Mesenchymal stem cell (in vitro differentiated cells and primary cell): ENCODE measurements around the gene SH3D19.

Experiments used
- DNase-seq: peaks from one replicate; pipeline ENCODE4 v3.0.0-alpha.2; 2013
- H2AFZ ChIP-seq: one replicate; pipeline ENCODE4 v1.6.1; 2013; ENCODE audit warnings: low read depth, mild to moderate bottlenecking, control low read depth, inconsistent platforms, low read length, moderate library complexity
- H2AK5ac ChIP-seq: 2 replicates; pipeline ENCODE4 v1.6.1; 2013; ENCODE audit warnings: low read length, moderate library complexity, mild to moderate bottlenecking, inconsistent platforms; ENCODE audit not compliant: severe bottlenecking
- H2BK120ac ChIP-seq: one replicate; pipeline ENCODE4 v1.6.1; 2013; ENCODE audit warnings: low read depth, mild to moderate bottlenecking, inconsistent platforms, low read length, moderate library complexity
- H2BK12ac ChIP-seq, 2 experiments: one replicate each; pipeline ENCODE4 v1.6.1; 2013; ENCODE audit warnings: inconsistent platforms in 2 of 2, low read length in 2 of 2, mild to moderate bottlenecking in 2 of 2, moderate library complexity in 2 of 2, control low read depth in 1 of 2
- H2BK15ac ChIP-seq: one replicate; pipeline ENCODE4 v1.6.1; 2013; ENCODE audit warnings: mild to moderate bottlenecking, low read depth, inconsistent platforms; ENCODE audit not compliant: poor library complexity, severe bottlenecking
- H2BK5ac ChIP-seq: 2 replicates; pipeline ENCODE4 v1.6.1; 2013; ENCODE audit warnings: low read depth, mild to moderate bottlenecking, low read length, control low read depth, inconsistent platforms; ENCODE audit not compliant: poor library complexity, severe bottlenecking
- H3K14ac ChIP-seq, 2 experiments: one replicate each; pipeline ENCODE4 v1.6.1; 2013; ENCODE audit warnings: inconsistent platforms in 2 of 2, low read length in 2 of 2, control low read depth in 1 of 2, mild to moderate bottlenecking in 1 of 2, moderate library complexity in 1 of 2
- H3K18ac ChIP-seq, 2 experiments: one replicate each; pipeline ENCODE4 v1.6.1; 2013; ENCODE audit warnings: inconsistent platforms in 2 of 2, low read length in 2 of 2, control low read depth in 1 of 2, low read depth in 1 of 2, mild to moderate bottlenecking in 1 of 2
- H3K23ac ChIP-seq, 2 experiments: one replicate each; pipeline ENCODE4 v1.6.1; 2013; ENCODE audit warnings: inconsistent platforms in 2 of 2, low read length in 2 of 2, mild to moderate bottlenecking in 2 of 2, moderate library complexity in 2 of 2, control low read depth in 1 of 2
- H3K27ac ChIP-seq: 2 replicates; pipeline ENCODE4 v1.5.1; 2013; ENCODE audit warnings: mild to moderate bottlenecking, moderate library complexity, low read length, control low read depth, inconsistent platforms; ENCODE audit not compliant: poor library complexity, severe bottlenecking
- H3K27me3 ChIP-seq, 2 experiments: 2 replicates each; pipeline versions ENCODE4 v1.6.1 to v1.7.0; 2013; ENCODE audit warnings: low read length in 2 of 2, mild to moderate bottlenecking in 2 of 2, moderate library complexity in 2 of 2, control low read depth in 1 of 2, inconsistent platforms in 1 of 2; ENCODE audit not compliant: control insufficient read depth in 1 of 2, insufficient read depth in 1 of 2
- H3K36me3 ChIP-seq, 2 experiments: 2 replicates each; pipeline versions ENCODE4 v1.6.1 to v1.7.0; 2013; ENCODE audit warnings: low read length in 2 of 2, control low read depth in 1 of 2, inconsistent platforms in 1 of 2, low read depth in 1 of 2, mild to moderate bottlenecking in 1 of 2; ENCODE audit not compliant: insufficient read depth in 2 of 2, control insufficient read depth in 1 of 2
- H3K4ac ChIP-seq, 2 experiments: one replicate each; pipeline ENCODE4 v1.6.1; 2013; ENCODE audit warnings: inconsistent platforms in 2 of 2, low read length in 2 of 2, mild to moderate bottlenecking in 2 of 2, moderate library complexity in 2 of 2, control low read depth in 1 of 2, low read depth in 1 of 2
- H3K4me1 ChIP-seq: 2 replicates; pipeline ENCODE4 v1.6.1; 2013; ENCODE audit warnings: low read depth, low read length, control low read depth; ENCODE audit not compliant: control insufficient read depth, insufficient read depth
- H3K4me2 ChIP-seq: 2 replicates; pipeline ENCODE4 v1.6.1; 2013; ENCODE audit warnings: low read length, mild to moderate bottlenecking, inconsistent platforms; ENCODE audit not compliant: poor library complexity, severe bottlenecking
- H3K4me3 ChIP-seq, 2 experiments: 2 replicates each; pipeline versions ENCODE4 v1.5.1 to v1.7.0; 2013; ENCODE audit warnings: low read length in 2 of 2, mild to moderate bottlenecking in 2 of 2, control low read depth in 1 of 2, low read depth in 1 of 2; ENCODE audit not compliant: insufficient read depth in 1 of 2
- H3K79me1 ChIP-seq: replicated peaks from 2 replicates; pipeline ENCODE4 v1.6.1; 2013; ENCODE audit warnings: mild to moderate bottlenecking, control low read depth, low read length, inconsistent platforms; ENCODE audit not compliant: poor library complexity, severe bottlenecking
- H3K9ac ChIP-seq: 2 replicates; pipeline ENCODE4 v1.7.0; 2013; ENCODE audit warnings: mild to moderate bottlenecking, low read length, moderate library complexity
- H3K9me3 ChIP-seq: 2 replicates; pipeline ENCODE4 v1.7.0; 2013; ENCODE audit warnings: mild to moderate bottlenecking, low read length; ENCODE audit not compliant: control insufficient read depth
- H4K8ac ChIP-seq: one replicate; pipeline ENCODE4 v1.6.1; 2013; ENCODE audit warnings: inconsistent platforms, mild to moderate bottlenecking, low read length, moderate library complexity
- H4K91ac ChIP-seq: one replicate; pipeline ENCODE4 v1.6.1; 2013; ENCODE audit warnings: mild to moderate bottlenecking, low read length, inconsistent platforms
- WGBS: methylation state at CpG from one replicate; pipeline ENCODE4 v1.1.7; 2013; ENCODE audit warnings: mixed read lengths; 5-methylcytosine and 5-hydroxymethylcytosine counted together

SH3D19 gene

DNA sequence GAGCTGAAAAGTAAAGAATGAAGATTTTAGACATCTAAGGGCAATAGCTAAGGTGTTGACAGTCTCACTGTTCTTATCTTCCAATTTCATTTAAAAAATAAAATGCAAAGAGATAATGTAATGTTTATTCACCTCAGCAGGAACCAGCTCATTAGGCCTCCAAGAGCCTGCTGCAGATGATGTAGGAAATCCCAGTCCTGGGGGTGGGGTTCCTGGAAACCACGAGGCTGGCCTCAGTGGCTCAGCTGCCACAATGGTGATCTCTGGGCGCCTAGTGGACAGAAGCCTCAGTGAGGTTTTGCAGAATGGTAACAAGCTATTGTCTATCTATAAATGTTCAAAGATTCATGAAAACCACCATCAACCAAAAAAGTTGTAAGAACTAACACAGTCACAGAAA is 148.7 kb downstream of the SH3D19 start:
- Histone ChIP-seq H3K18ac (no peak overlapping the region), H3K79me1 (peaks cover 18% of the 10 kb centered on the region), H3K36me3 (peaks cover 20 to 86% of the 10 kb centered on the region in 2 experiments), H3K4me2 (no peak overlapping the region), H3K23ac (no peak overlapping the region), H2AFZ (no peak overlapping the region), H2BK12ac (no peak overlapping the region), H3K27ac (no peak overlapping the region), H3K27me3 (no peaks in the 10 kb centered on the region), H3K14ac (no peak overlapping the region), H4K91ac (no peak overlapping the region), H3K9me3 (no peaks in the 10 kb centered on the region), H3K4me3 (no peak overlapping the region), H3K9ac (no peak overlapping the region), H2AK5ac (no peak overlapping the region), H2BK120ac (no peak overlapping the region), H4K8ac (no peak overlapping the region), H2BK5ac (no peak overlapping the region), H3K4me1 (no peaks in the 10 kb centered on the region), H2BK15ac (no peak overlapping the region), H3K4ac (no peak overlapping the region)
- DNase-seq = no peak
- WGBS = no CpG with 5 or more reads among the region's 2 CpGs

DNA sequence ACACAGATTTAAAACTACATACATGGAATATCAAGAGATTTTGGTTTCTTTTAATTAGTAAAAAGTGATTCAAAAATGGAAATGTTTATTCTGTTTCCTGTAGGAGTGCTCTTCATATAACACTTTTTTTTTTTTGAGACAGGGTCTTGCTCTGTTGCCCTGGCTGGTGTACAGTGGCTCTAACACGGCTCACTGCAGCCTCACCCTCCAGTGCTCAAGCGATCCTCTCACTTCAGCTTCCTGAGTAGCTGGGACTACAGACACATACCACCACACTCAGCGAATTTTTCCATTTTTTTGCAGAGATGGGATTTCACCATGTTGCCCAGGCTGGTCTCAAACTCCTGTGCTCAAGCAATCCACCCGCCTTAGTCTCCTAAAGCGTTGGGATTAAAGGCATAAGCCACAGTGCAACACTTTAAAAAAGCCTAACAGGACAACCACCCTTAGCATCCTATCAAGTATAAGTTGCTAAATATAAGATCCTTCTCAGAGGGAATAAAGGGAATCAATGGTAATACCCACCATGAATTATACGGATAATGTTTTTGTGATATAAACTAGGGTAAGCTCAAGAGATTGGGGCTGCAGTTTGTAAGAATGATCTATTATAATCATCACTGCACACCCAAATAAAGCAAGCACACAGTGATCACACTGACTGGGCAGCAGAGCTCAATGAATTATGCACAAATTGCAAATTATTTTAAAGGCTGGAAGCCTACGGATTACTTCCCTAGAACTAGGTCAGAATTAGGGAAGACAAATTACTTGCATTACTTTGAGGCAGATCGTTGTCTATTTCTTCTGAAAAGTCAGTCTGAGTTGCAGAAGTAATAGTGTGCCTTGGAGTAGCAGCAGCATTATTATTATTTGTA is 149.4 kb downstream of the SH3D19 start:
- H2AK5ac ChIP-seq = no peak overlapping the region
- H3K4me3 ChIP-seq = no peak overlapping the region
- H2BK120ac ChIP-seq = no peak overlapping the region
- H3K18ac ChIP-seq = no peak overlapping the region
- H4K8ac ChIP-seq = no peak overlapping the region
- no peak overlapping the region for H3K27ac ChIP-seq
- no peak overlapping the region for H2BK5ac ChIP-seq
- H3K79me1 ChIP-seq = peaks cover 21% of the 10 kb centered on the region
- H3K23ac ChIP-seq = no peak overlapping the region
- no peaks in the 10 kb centered on the region for H3K9me3 ChIP-seq
- H3K36me3 ChIP-seq = peaks cover 20 to 85% of the 10 kb centered on the region in 2 experiments
- no peak overlapping the region for H2BK12ac ChIP-seq
- no peak overlapping the region for H3K9ac ChIP-seq
- H2BK15ac ChIP-seq = no peak overlapping the region
- no peak overlapping the region for H4K91ac ChIP-seq
- DNase-seq = no peak
- H3K14ac ChIP-seq = no peak overlapping the region
- no peaks in the 10 kb centered on the region for H3K4me1 ChIP-seq
- no peak overlapping the region for H3K4me2 ChIP-seq
- H3K4ac ChIP-seq = no peak overlapping the region
- no peaks in the 10 kb centered on the region for H3K27me3 ChIP-seq
- 94% methylated on average over 7 of the region's 8 CpGs for WGBS
- no peak overlapping the region for H2AFZ ChIP-seq

GRCh38 chr4:151175233-151175632 is 150.2 kb downstream of the SH3D19 start:
- no peak overlapping the region for H3K4ac ChIP-seq
- H4K91ac ChIP-seq = no peak overlapping the region
- no peak overlapping the region for H3K4me2 ChIP-seq
- H2BK15ac ChIP-seq = no peak overlapping the region
- H2BK12ac ChIP-seq = no peak overlapping the region
- H3K79me1 ChIP-seq = peaks cover 21% of the 10 kb centered on the region
- H3K9me3 ChIP-seq = no peaks in the 10 kb centered on the region
- H2BK120ac ChIP-seq = no peak overlapping the region
- no peak overlapping the region for H3K9ac ChIP-seq
- H3K23ac ChIP-seq = no peak overlapping the region
- no peak overlapping the region for H4K8ac ChIP-seq
- no peak overlapping the region for H2BK5ac ChIP-seq
- no peak overlapping the region for H3K18ac ChIP-seq
- H2AK5ac ChIP-seq = no peak overlapping the region
- no peaks in the 10 kb centered on the region for H3K27me3 ChIP-seq
- H3K36me3 ChIP-seq = peaks cover 20 to 89% of the 10 kb centered on the region in 2 experiments
- H3K4me1 ChIP-seq = no peaks in the 10 kb centered on the region
- no peak overlapping the region for H2AFZ ChIP-seq
- 98% methylated on average over 5 of the region's 7 CpGs for WGBS
- no peak overlapping the region for H3K14ac ChIP-seq
- no peak overlapping the region for H3K27ac ChIP-seq
- no peak for DNase-seq
- no peak overlapping the region for H3K4me3 ChIP-seq

- Histone ChIP-seq H3K79me1 (peaks cover 20% of the 10 kb centered on the region), H4K8ac (peak overlapping the region; percentile 62), H2BK5ac (no peak overlapping the region), H3K4me1 (no peaks in the 10 kb centered on the region), H2BK12ac (peak overlapping the region; percentile 12 to 33), H3K36me3 (peaks cover 19 to 88% of the 10 kb centered on the region in 2 experiments), H2AK5ac (no peak overlapping the region), H3K27me3 (no peaks in the 10 kb centered on the region), H3K14ac (no peak overlapping the region), H2BK120ac (peak overlapping the region; percentile 69), H2AFZ (no peak overlapping the region), H3K4me3 (no peak overlapping the region), H3K9me3 (no peaks in the 10 kb centered on the region), H3K18ac (peak overlapping the region in 1 of 2 experiments; percentile 37), H3K9ac (no peak overlapping the region), H3K4me2 (no peak overlapping the region), H4K91ac (peak overlapping the region; percentile 37), H3K4ac (no peak overlapping the region), H2BK15ac (no peak overlapping the region), H3K27ac (no peak overlapping the region), H3K23ac (no peak overlapping the region)
- DNase-seq = no peak
- WGBS = 90% methylated on average over 7 of the region's 7 CpGs
Observed at GRCh38 chr4:151174784-151175183, 150.6 kb downstream of the SH3D19 start.
